K562 (cell line): ENCODE measurements around the gene RAI1. TPM values are rescaled to one million over a fixed set of nuclear protein-coding genes. Genes with fewer than 3 reads are reported as not detected.

Experiments
- ATAC-seq: fragments of 200-7000 bp; cut with Tn5 transposase; 3 replicates; pipeline ENCODE4 v1.9.1; 2020; ENCODE audit warnings: moderate library complexity
- BruUV-seq: library from RNA; stranded (reverse); fragments of 400-500 nt; replicated peaks from 2 replicates; lab custom pipeline; 2021; lab: Mats Ljungman, UMichigan
- CTCF ChIA-PET: fragments of 300-600 bp; formaldehyde crosslinking; extraction: SDS; loops from one replicate; lab custom pipeline; 2021; ENCODE audit warnings: low intra/inter-chr PET ratio; lab: Yijun Ruan, JAX
- POLR2A ChIA-PET: fragments of 300-600, 350-650 bp; sonication (Branson Sonifier 250); formaldehyde crosslinking; extraction: SDS; loops from one replicate; lab custom pipeline; 2021; ENCODE audit warnings: antibody characterized with exemption, inconsistent platforms; lab: Yijun Ruan, JAX
- DNase-seq, 4 experiments: peaks; one replicate each; pipeline versions ENCODE4 v3.0.0 to v3.0.0-alpha.2; 2011 to 2018; ENCODE audit warnings: low spot score in 3 of 4, mixed read lengths in 3 of 4; ENCODE audit errors: extremely low read depth in 1 of 4
- FAIRE-seq: peaks from 2 replicates; lab custom pipeline; 2011; peaks lifted over from hg19 to GRCh38; lab: Jason Lieb, UNC
- H2AFZ ChIP-seq: 2 replicates; pipeline ENCODE4 v1.6.0; 2011; ENCODE audit warnings: low read depth, low read length, control low read depth, inconsistent platforms
- H3K27ac ChIP-seq: fragments of 200-600 bp; 3 replicates; pipeline ENCODE4 v1.8.0; 2011; ENCODE audit warnings: low read depth, mild to moderate bottlenecking, control low read depth, inconsistent platforms, low read length, moderate library complexity, mixed read lengths; ENCODE audit errors: extremely low read depth
- H3K27me3 ChIP-seq, 2 experiments: fragments of 300-600 bp in 1 of 2; 2 replicates in 1 of 2; 3 replicates in 1 of 2; pipeline versions ENCODE4 v1.6.0 to v1.8.0; 2011; ENCODE audit warnings: inconsistent platforms in 2 of 2, low read length in 2 of 2, mild to moderate bottlenecking in 1 of 2, mixed read lengths in 1 of 2, moderate library complexity in 1 of 2; ENCODE audit not compliant: control insufficient read depth in 2 of 2, insufficient read depth in 2 of 2
- H3K36me3 ChIP-seq: fragments of 300-600 bp; 3 replicates; pipeline ENCODE4 v1.8.0; 2011; ENCODE audit warnings: mild to moderate bottlenecking, low read length, inconsistent platforms; ENCODE audit not compliant: control insufficient read depth, insufficient read depth
- H3K4me1 ChIP-seq, 2 experiments: fragments of 200-600 bp in 1 of 2; replicated peaks in 1 of 2; 2 replicates in 1 of 2; 3 replicates in 1 of 2; pipeline versions ENCODE4 v1.5.1 to v1.8.0; 2011; ENCODE audit warnings: inconsistent platforms in 2 of 2, low read length in 2 of 2, mild to moderate bottlenecking in 1 of 2, mixed read lengths in 1 of 2, moderate library complexity in 1 of 2; ENCODE audit not compliant: control insufficient read depth in 2 of 2, insufficient read depth in 2 of 2
- H3K4me2 ChIP-seq: 2 replicates; pipeline ENCODE4 v1.6.1; 2011; ENCODE audit warnings: low read length, control low read depth, inconsistent platforms, mixed read lengths; ENCODE audit not compliant: insufficient read depth
- H3K4me3 ChIP-seq: fragments of 200-600 bp; sonication (generic), shearing (Covaris generic); 2 replicates; pipeline ENCODE4 v1.5.1; 2016; ENCODE audit warnings: control low read depth, inconsistent platforms
- H3K79me2 ChIP-seq: fragments of 200-600 bp; 3 replicates; pipeline ENCODE4 v1.8.0; 2011; ENCODE audit warnings: low read length, inconsistent platforms; ENCODE audit not compliant: control insufficient read depth, insufficient read depth
- H3K9ac ChIP-seq, 2 experiments: 2 replicates each; pipeline versions ENCODE4 v1.6.0 to v1.6.1; 2011; ENCODE audit warnings: low read depth in 2 of 2, low read length in 2 of 2, control low read depth in 1 of 2, inconsistent platforms in 1 of 2, mild to moderate bottlenecking in 1 of 2, mixed read lengths in 1 of 2; ENCODE audit not compliant: insufficient read depth in 1 of 2
- H3K9me1 ChIP-seq: one replicate; pipeline ENCODE4 v1.6.0; 2011; ENCODE audit warnings: inconsistent platforms, mild to moderate bottlenecking, low read length, moderate library complexity; ENCODE audit not compliant: control insufficient read depth, insufficient read depth
- H3K9me3 ChIP-seq: replicated peaks from 2 replicates; pipeline ENCODE4 v1.5.1; 2011; ENCODE audit warnings: low read depth, low read length, inconsistent platforms; ENCODE audit not compliant: control insufficient read depth, insufficient read depth
- H4K20me1 ChIP-seq: replicated peaks from 2 replicates; pipeline ENCODE4 v1.6.1; 2011; ENCODE audit warnings: low read length, inconsistent platforms, mixed read lengths; ENCODE audit not compliant: control insufficient read depth, insufficient read depth
- ESRRB ChIP-seq: fragments of 250-450 bp; sonication (Bioruptor Pico); IDR thresholded peaks from 2 replicates; pipeline ENCODE4 v1.5.0; 2020; ENCODE audit warnings: mild to moderate bottlenecking, moderate library complexity, borderline replicate concordance
- HNRNPH1 ChIP-seq: fragments of 200-400 bp; formaldehyde crosslinking; optimal IDR thresholded peaks from 2 replicates; pipeline ENCODE3; 2017; ENCODE audit warnings: low read depth, mild to moderate bottlenecking, low read length, moderate library complexity
- MBD2 ChIP-seq: sonication (generic); IDR thresholded peaks from 2 replicates; pipeline ENCODE4 v1.6.1; 2016; ENCODE audit warnings: low read depth, borderline replicate concordance
- RAD51 ChIP-seq: fragments of 450-650 bp; IDR thresholded peaks from 2 replicates; pipeline ENCODE4 v1.7.1; 2016; ENCODE audit warnings: low read depth, mild to moderate bottlenecking, borderline replicate concordance
- TAF15 ChIP-seq: fragments of 200-400 bp; formaldehyde crosslinking; IDR thresholded peaks from 2 replicates; pipeline ENCODE4 v1.6.1; 2017; ENCODE audit warnings: mild to moderate bottlenecking, low read depth, low read length, moderate library complexity
- ZBTB8A ChIP-seq: fragments of 450-650 bp; IDR thresholded peaks from 2 replicates; pipeline ENCODE4 v1.6.1; 2018; ENCODE audit warnings: mild to moderate bottlenecking, moderate library complexity; ENCODE audit not compliant: partially characterized antibody
- ZNF780A ChIP-seq: fragments of 250-450 bp; sonication (Bioruptor Pico); IDR thresholded peaks from 2 replicates; pipeline ENCODE4 v1.5.0; 2021; ENCODE audit warnings: mild to moderate bottlenecking
- WGBS: fragments of 100-300 bp; shearing (Covaris generic); methylation state at CpG from one replicate; pipeline ENCODE4 v1.1.6; 2016; ENCODE audit warnings: low coverage, mixed read lengths; ENCODE audit not compliant: insufficient coverage; ENCODE audit errors: missing lambda C conversion rate; 5-methylcytosine and 5-hydroxymethylcytosine counted together
- in situ Hi-C: fragments of 300-500 bp; cut with MboI; formaldehyde crosslinking; loops from 4 replicates; pipeline ENCODE4 v1.15.0; 2018; ENCODE audit warnings: inconsistent platforms, mixed read lengths
- intact Hi-C: fragments of 100-400 bp; cut with micrococcal nuclease; formaldehyde crosslinking; loops from 2 replicates; pipeline ENCODE4 v1.14.2; 2022
- polyA plus RNA-seq, 8 experiments: library from polyadenylated mRNA; depleted of rRNA in 4 of 8; stranded (reverse) in 5 of 8; unstranded in 3 of 8; fragments of >200 nt; fragmentation: Nextera tagmentation in 2 of 8; fragmentation: Illumina TruSeq in 1 of 8; extraction: Ambion mirVana in 2 of 8; extraction: Trizol in 1 of 8; gene quantifications; 2 replicates each; pipeline versions ENCODE4 v1.2.1 to v1.2.3, GENCODE V29; 2011 to 2014; ENCODE audit warnings: inconsistent platforms in 1 of 8, missing spikeins in 1 of 8
- total RNA-seq, 7 experiments: library from RNA; depleted of rRNA in 6 of 7; stranded (reverse); fragments of >200 nt in 6 of 7; fragmentation: Illumina TruSeq in 2 of 7; extraction: Trizol in 2 of 7; gene quantifications; 2 replicates each; pipeline versions ENCODE4 v1.2.1 to v1.2.3, GENCODE V29; 2011 to 2021; ENCODE audit warnings: low replicate concordance in 1 of 7
- TF ChIP-seq, protein P1 (sequence below): sonication (generic); formaldehyde crosslinking; IDR thresholded peaks from 2 replicates; pipeline ENCODE4 v1.8.1; 2022; ENCODE audit warnings: missing genetic modification reagents
- TF ChIP-seq, protein P2 (sequence below): fragments of 250-450 bp; sonication (Bioruptor Pico); IDR thresholded peaks from 2 replicates; pipeline ENCODE4 v1.8.0; 2022; ENCODE audit warnings: inconsistent platforms
- TF ChIP-seq, protein P3 (sequence below), 2 experiments: fragments of 450-650 bp; IDR thresholded peaks; 2 replicates each; pipeline ENCODE4 v1.6.1; 2016; ENCODE audit warnings: mild to moderate bottlenecking in 2 of 2, borderline replicate concordance in 1 of 2, low read depth in 1 of 2, moderate library complexity in 1 of 2

RAI1 gene
- total and polyA plus RNA-seq, 9 of the 15 experiments (the other 6 are each of a cell fraction or from before 2014, with no cell fraction given): 0.68 to 19.9 (median 5.5) TPM

DNA sequence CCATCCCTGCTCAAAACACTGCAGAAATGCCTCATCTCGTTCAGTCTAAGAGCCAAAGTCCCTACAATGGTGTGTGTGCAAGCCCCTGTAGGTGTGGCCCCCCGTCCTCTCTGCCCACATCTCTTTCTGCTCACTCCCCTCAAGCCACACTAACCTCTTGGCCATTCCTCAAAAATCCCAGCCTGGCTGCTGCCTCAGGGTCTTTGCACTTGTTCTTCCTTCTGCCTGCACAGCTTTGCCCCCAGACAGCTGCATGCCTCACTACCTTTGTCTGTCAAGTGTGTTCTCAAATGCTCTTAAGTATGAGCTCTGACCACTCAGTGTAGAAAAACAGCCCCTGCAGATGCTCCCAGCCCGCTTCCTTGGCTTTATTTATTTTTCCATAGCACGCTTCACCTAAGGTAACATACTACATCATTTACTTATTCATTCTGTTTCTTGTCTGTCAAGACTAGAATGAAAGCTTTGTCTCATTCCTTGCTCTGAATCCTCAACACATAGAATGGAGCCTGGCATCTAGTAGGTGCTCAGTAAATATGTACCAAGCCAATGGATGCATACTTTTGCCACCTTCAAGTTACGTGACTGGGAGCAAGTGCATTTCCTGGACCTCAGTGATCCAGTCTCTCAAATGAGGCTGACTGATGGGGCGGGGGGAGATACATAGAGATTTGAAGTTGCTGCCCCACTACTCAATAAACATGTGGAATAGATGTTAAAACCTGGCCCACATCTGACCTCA, 38.1 kb downstream of the RAI1 start:
- no peak for FAIRE-seq
- CTCF ChIA-PET: no interaction called here
- no peak for TF ChIP-seq MBD2
- TF ChIP-seq ESRRB (CRISPR knock-in tag): no peak
- TF ChIP-seq HNRNPH1: no peak
- TF ChIP-seq TAF15: no peak
- TF ChIP-seq, protein P1, sequence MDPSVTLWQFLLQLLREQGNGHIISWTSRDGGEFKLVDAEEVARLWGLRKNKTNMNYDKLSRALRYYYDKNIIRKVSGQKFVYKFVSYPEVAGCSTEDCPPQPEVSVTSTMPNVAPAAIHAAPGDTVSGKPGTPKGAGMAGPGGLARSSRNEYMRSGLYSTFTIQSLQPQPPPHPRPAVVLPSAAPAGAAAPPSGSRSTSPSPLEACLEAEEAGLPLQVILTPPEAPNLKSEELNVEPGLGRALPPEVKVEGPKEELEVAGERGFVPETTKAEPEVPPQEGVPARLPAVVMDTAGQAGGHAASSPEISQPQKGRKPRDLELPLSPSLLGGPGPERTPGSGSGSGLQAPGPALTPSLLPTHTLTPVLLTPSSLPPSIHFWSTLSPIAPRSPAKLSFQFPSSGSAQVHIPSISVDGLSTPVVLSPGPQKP (CRISPR knock-in tag): no peak
- TF ChIP-seq, protein P2, sequence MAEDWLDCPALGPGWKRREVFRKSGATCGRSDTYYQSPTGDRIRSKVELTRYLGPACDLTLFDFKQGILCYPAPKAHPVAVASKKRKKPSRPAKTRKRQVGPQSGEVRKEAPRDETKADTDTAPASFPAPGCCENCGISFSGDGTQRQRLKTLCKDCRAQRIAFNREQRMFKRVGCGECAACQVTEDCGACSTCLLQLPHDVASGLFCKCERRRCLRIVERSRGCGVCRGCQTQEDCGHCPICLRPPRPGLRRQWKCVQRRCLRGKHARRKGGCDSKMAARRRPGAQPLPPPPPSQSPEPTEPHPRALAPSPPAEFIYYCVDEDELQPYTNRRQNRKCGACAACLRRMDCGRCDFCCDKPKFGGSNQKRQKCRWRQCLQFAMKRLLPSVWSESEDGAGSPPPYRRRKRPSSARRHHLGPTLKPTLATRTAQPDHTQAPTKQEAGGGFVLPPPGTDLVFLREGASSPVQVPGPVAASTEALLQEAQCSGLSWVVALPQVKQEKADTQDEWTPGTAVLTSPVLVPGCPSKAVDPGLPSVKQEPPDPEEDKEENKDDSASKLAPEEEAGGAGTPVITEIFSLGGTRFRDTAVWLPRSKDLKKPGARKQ (CRISPR knock-in tag): no peak
- TF ChIP-seq ZNF780A (CRISPR knock-in tag): no peak
- TF ChIP-seq, protein P3, sequence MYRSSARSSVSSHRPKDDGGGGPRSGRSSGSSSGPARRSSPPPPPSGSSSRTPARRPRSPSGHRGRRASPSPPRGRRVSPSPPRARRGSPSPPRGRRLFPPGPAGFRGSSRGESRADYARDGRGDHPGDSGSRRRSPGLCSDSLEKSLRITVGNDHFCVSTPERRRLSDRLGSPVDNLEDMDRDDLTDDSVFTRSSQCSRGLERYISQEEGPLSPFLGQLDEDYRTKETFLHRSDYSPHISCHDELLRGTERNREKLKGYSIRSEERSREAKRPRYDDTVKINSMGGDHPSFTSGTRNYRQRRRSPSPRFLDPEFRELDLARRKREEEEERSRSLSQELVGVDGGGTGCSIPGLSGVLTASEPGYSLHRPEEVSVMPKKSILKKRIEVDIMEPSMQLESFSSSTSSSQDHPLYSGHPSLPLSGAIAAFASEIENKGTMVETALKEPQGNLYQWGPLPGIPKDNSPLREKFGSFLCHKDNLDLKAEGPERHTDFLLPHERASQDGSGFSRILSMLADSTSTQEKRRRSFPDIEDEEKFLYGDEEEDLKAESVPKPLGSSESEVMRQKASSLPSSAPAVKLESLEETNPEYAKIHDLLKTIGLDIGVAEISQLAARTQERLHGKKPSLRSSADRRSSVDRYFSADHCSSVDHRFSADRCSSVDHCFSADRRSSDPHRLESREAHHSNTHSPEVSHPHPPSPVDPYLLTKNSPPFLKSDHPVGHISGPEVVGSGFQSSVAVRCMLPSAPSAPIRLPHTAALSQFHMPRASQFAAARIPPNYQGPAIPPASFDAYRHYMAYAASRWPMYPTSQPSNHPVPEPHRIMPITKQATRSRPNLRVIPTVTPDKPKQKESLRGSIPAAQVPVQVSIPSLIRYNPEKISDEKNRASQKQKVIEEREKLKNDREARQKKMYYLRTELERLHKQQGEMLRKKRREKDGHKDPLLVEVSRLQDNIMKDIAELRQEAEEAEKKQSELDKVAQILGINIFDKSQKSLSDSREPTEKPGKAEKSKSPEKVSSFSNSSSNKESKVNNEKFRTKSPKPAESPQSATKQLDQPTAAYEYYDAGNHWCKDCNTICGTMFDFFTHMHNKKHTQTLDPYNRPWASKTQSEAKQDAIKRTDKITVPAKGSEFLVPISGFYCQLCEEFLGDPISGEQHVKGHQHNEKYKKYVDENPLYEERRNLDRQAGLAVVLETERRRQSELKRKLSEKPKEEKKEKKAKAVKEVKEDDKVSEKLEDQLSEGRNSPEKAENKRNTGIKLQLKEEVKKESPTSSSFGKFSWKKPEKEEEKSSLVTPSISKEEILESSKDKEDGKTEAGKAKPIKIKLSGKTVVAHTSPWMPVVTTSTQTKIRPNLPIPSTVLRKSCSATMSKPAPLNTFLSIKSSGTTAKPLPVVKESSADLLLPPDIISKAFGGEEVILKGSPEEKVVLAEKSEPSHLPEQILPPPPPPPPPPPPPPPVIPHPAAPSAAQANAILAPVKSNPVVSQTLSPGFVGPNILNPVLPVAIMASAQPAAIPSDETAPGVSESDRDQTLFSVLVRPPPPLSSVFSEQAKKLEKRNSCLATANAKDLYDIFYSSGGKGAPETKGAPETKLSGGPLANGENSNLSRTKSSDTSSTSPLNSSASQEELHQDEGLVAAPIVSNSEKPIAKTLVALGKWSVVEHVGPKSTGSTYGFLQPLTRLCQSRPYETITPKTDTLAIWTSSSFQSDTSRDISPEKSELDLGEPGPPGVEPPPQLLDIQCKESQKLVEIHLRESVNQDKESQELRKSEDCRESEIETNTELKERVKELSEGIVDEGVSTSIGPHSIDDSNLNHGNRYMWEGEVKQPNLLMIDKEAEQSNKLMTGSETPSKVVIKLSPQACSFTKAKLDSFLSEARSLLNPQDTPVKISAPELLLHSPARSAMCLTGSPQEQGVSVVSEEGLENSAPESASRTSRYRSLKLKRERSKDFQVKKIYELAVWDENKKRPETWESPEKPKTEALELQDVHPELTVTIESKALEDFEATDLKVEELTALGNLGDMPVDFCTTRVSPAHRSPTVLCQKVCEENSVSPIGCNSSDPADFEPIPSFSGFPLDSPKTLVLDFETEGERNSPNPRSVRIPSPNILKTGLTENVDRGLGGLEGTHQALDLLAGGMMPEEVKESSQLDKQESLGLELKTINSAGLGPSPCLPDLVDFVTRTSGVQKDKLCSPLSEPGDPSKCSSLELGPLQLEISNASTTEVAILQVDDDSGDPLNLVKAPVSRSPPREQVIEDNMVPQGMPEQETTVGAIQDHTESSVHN (IDR thresholded peaks at IDR 0.05; ENCODE audit: borderline replicate concordance in 1 of 2, low read depth in 1 of 2): no peak
- no peak for TF ChIP-seq RAD51
- TF ChIP-seq ZBTB8A: no peak

More for the DNA sequence above, 38.1 kb downstream of the RAI1 start:
- Histone ChIP-seq H3K36me3 (no peaks in the 10 kb centered on the region), H3K4me1 (peaks cover 0 to 9% of the 10 kb centered on the region in 2 experiments; a peak in 2 of 5 replicates), H3K4me3 (no peak overlapping the region), H3K27ac (no peak overlapping the region), H3K27me3 (no peaks in the 10 kb centered on the region), H3K79me2 (peaks cover 3% of the 10 kb centered on the region; the same call in 2 of the 3 replicates), H2AFZ (no peak overlapping the region), H3K9ac (no peak overlapping the region), H4K20me1 (peaks cover 8% of the 10 kb centered on the region; the same call in 1 of the 2 replicates), H3K9me1 (no peaks in the 10 kb centered on the region), H3K4me2 (no peak overlapping the region), H3K9me3 (no peaks in the 10 kb centered on the region)
- POLR2A ChIA-PET: interaction anchor here (0.7 kb wide), 1 partner anchor 19 kb away, joined by 3 read pairs; no protein-coding TSS in a partner anchor
- intact Hi-C loops: no loop called here
- BruUV-seq: no TSS peak
- WGBS: 89% methylated on average over 5 of the region's 6 CpGs
- ATAC-seq (no peak), DNase-seq (no peak)
- in situ Hi-C loops: no loop called here
